DOHH2 (cell line): Measurements from ENCODE around the gene LENEP.

Experiments
- H3F3A ChIP-seq: fragments of 200-600 bp; sonication (generic), shearing (Covaris generic); 2 replicates; pipeline ENCODE4 v1.6.0; 2016; ENCODE audit warnings: antibody characterized with exemption, mild to moderate bottlenecking; ENCODE audit not compliant: control insufficient read depth, insufficient read depth
- H3K27ac ChIP-seq: fragments of 200-600 bp; sonication (generic); 2 replicates; pipeline ENCODE4 v1.5.1; 2014; ENCODE audit warnings: low read depth, mild to moderate bottlenecking, low read length, moderate library complexity
- H3K27me3 ChIP-seq: fragments of 200-600 bp; sonication (generic); 2 replicates; pipeline ENCODE4 v1.6.1; 2014; ENCODE audit warnings: mild to moderate bottlenecking, low read length, mixed read lengths; ENCODE audit not compliant: control insufficient read depth
- H3K36me3 ChIP-seq: fragments of 200-600 bp; sonication (generic); 2 replicates; pipeline ENCODE4 v1.6.1; 2014; ENCODE audit warnings: mild to moderate bottlenecking, low read length, moderate library complexity, mixed read lengths; ENCODE audit not compliant: control insufficient read depth
- H3K4me1 ChIP-seq: fragments of 200-600 bp; sonication (generic); 2 replicates; pipeline ENCODE4 v1.6.1; 2014; ENCODE audit warnings: mild to moderate bottlenecking, low read length, mixed read lengths; ENCODE audit not compliant: control insufficient read depth
- H3K4me2 ChIP-seq: fragments of 200-600 bp; sonication (generic); 2 replicates; pipeline ENCODE4 v1.6.0; 2014; ENCODE audit warnings: mild to moderate bottlenecking, low read length, moderate library complexity
- H3K4me3 ChIP-seq: fragments of 200-600 bp; sonication (generic); 2 replicates; pipeline ENCODE4 v1.5.1; 2014; ENCODE audit warnings: mild to moderate bottlenecking, low read length, mixed read lengths
- H3K79me2 ChIP-seq: fragments of 200-600 bp; sonication (generic); 2 replicates; pipeline ENCODE4 v1.6.1; 2014; ENCODE audit warnings: mild to moderate bottlenecking, low read length, mixed read lengths; ENCODE audit not compliant: control insufficient read depth
- H3K9me2 ChIP-seq: fragments of 200-600 bp; sonication (generic); replicated peaks from 2 replicates; pipeline ENCODE4 v1.6.1; 2014; ENCODE audit warnings: mild to moderate bottlenecking, low read length, mixed read lengths; ENCODE audit not compliant: control insufficient read depth
- H3K9me3 ChIP-seq: fragments of 200-600 bp; sonication (generic); 2 replicates; pipeline ENCODE4 v1.6.1; 2014; ENCODE audit warnings: antibody characterized with exemption, low read length, mixed read lengths; ENCODE audit not compliant: control insufficient read depth, insufficient read depth
- H4K20me1 ChIP-seq: fragments of 200-600 bp; sonication (generic); 2 replicates; pipeline ENCODE4 v1.6.0; 2014; ENCODE audit warnings: low read depth, mild to moderate bottlenecking, antibody characterized with exemption, low read length, moderate library complexity; ENCODE audit not compliant: control insufficient read depth, insufficient read depth
- CTCF ChIP-seq: fragments of 200-600 bp; sonication (generic); IDR thresholded peaks from one replicate; pipeline ENCODE4 v1.5.1; 2014; ENCODE audit warnings: antibody characterized with exemption, mild to moderate bottlenecking, low read depth, low read length; ENCODE audit not compliant: poor library complexity, severe bottlenecking
- EZH2phosphoT487 ChIP-seq: fragments of 200-600 bp; sonication (generic); IDR thresholded peaks from 2 replicates; pipeline ENCODE4 v1.6.1; 2017; ENCODE audit warnings: borderline replicate concordance, mild to moderate bottlenecking, antibody characterized with exemption, low read length, moderate library complexity, mixed read lengths

Gene LENEP

GRCh38 chr1:155035936-155036335, 42.5 kb downstream of the LENEP start:
- TF ChIP-seq EZH2phosphoT487 = no peak
- TF ChIP-seq CTCF = no peak
- Histone ChIP-seq H3K9me2 (no peaks in the 10 kb centered on the region), H3K36me3 (no peaks in the 10 kb centered on the region), H3K4me2 (no peak overlapping the region), H3F3A (no peaks in the 10 kb centered on the region), H3K27me3 (peaks cover 31% of the 10 kb centered on the region), H3K27ac (no peak overlapping the region), H3K4me3 (no peak overlapping the region), H3K9me3 (no peaks in the 10 kb centered on the region), H4K20me1 (no peaks in the 10 kb centered on the region), H3K79me2 (no peaks in the 10 kb centered on the region), H3K4me1 (no peaks in the 10 kb centered on the region)

GRCh38 chr1:155037043-155037442, 43.7 kb downstream of the LENEP start:
- Histone ChIP-seq H3K4me2 (no peak overlapping the region), H3K27ac (no peak overlapping the region), H3K36me3 (no peaks in the 10 kb centered on the region), H3K4me3 (no peak overlapping the region), H3F3A (no peaks in the 10 kb centered on the region), H4K20me1 (no peaks in the 10 kb centered on the region), H3K79me2 (no peaks in the 10 kb centered on the region), H3K9me3 (no peaks in the 10 kb centered on the region), H3K27me3 (peaks cover 37% of the 10 kb centered on the region), H3K9me2 (no peaks in the 10 kb centered on the region), H3K4me1 (no peaks in the 10 kb centered on the region)
- TF ChIP-seq CTCF (no peak), EZH2phosphoT487 (no peak)

GRCh38 chr1:155037851-155038441, 44.6 kb downstream of the LENEP start:
- H3K79me2 ChIP-seq = no peaks in the 10 kb centered on the region
- H3K9me3 ChIP-seq = no peaks in the 10 kb centered on the region
- no peaks in the 10 kb centered on the region for H3K9me2 ChIP-seq
- H3K4me1 ChIP-seq = no peaks in the 10 kb centered on the region
- TF ChIP-seq EZH2phosphoT487 (no peak), CTCF (no peak)
- H3K27me3 ChIP-seq = peaks cover 43% of the 10 kb centered on the region
- no peak overlapping the region for H3K27ac ChIP-seq
- H3K36me3 ChIP-seq = no peaks in the 10 kb centered on the region
- H3K4me2 ChIP-seq = no peak overlapping the region
- no peak overlapping the region for H3K4me3 ChIP-seq
- H3F3A ChIP-seq = no peaks in the 10 kb centered on the region
- H4K20me1 ChIP-seq = no peaks in the 10 kb centered on the region
